ENCODE measurements around the gene NR1H2. TPM values are rescaled to one million over a fixed set of nuclear protein-coding genes. Genes with fewer than 3 reads are reported as not detected.
"Not testable (repeated sequence)": the region's sequence is repeated elsewhere in the genome, so short reads cannot be mapped to it uniquely, and the experiment has no call there.

NR1H2 gene
- total RNA-seq, 1 donor from 2014 or later, result 68.7 TPM

DNA sequence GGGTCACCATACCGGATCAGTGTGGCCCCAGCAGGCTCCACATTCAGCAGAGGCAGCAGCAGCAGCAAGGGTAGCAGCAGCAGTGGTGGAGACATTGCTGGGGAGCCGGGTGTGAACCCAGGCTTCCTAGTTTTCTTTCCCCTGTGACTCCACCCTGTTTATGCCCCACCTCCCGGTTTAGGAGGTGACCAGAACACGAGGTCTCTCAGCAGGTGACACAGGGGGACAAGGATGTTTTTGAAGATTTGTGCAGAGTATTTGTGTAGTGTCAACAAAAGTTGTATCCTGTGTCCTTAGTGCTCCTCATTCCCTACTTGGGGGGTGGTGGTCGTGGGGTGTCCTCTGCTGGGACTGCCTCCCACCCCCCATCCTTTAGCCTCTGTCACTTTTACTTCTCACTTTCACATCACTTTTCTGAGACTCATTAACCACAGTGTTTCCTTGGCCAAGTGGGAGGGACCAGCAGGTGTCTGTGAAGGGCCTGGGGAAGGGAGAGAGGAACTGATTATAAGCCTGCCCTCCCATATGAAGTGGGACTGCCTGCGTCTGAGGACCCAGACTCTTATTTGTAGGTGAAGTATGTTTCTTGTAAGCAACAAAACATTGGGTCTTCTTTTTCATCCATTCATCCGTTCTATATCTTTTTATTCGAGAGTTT is 31.5 kb upstream of the NR1H2 start:
- no peak for DNase-seq (ENCODE audit: low spot score)

DNA sequence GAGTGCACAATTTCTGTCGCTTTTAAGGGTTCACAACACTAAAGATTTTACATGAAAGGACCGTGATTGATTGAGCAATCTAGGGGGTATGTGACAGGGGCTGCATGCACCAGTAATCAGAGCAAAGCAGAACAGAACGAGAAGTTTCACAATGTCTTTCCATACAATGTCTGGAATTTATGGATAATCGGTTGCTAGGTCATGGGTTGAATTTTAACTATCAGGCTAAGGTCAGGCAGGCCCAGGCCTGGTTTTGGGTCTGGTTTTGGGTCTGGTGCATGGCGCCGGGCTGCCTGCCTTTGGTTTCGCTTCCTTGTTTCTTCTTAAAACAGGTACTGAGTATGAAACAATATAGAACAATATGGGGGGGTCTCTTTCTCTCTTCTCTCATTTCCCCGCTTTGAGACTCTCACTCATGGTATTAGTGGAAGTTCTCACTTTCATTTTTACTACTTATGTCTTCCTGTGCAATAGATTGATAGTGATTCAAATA is 29.1 kb upstream of the NR1H2 start:
- not testable (repeated sequence) for DNase-seq (ENCODE audit: low spot score)

DNA sequence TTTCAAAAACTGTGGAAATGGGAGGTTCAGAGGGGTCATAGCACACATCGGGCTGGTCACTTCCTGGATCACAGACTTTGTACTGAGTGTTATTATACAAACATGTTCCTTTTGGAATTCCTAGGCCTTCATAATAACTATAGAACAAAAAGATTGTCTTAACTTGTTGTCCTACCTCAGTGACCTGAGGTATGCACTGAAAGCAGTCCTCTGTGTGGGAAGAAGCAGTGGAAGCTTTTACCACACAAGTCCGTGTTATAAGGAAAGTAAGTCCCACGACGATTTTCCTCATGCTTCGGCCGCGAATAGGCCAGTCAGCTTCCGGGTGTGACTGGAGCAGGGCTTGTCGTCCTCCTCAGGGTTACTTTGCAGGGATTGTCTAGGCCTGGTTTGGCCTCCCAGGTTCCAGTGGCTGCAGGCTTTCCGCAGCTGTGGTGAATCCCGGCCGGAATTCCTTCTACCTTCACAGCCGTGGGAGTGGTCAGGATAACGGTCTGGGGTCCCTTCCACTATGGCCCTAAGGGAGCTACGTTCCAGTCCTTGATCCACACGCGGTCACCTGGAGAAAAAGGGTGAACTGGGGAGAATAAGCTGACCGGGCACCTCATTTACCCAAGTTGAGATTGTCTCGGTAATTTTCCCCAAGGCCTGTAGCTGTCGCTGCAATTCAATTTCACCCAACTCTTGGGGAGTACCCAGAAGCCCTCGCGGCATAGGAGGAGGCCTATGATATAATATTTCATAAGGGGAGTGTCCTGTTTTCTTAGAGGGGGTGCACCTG is 26.8 kb upstream of the NR1H2 start:
- no peak for DNase-seq (ENCODE audit: low spot score)

DNA sequence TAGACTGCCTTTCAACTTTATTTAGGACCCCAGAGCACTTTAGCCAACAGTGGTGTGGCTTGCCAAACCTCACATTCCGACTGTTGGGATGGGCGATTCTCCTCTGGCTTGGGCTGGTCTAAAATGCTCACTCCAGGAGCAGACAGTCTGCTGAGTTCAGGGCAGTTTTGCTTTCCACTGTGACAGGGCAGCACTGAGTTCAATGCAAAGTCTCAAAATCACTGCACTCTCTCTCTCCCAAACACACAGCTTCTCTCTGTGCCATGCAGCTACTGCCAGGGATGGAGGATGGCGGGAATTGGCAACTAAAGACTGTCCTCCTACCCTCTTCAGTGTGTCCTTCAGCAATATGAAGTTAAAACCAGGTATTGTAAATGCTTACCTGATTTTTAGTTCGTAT is 24.0 kb upstream of the NR1H2 start:
- DNase-seq (ENCODE audit: low spot score), result no peak

DNA sequence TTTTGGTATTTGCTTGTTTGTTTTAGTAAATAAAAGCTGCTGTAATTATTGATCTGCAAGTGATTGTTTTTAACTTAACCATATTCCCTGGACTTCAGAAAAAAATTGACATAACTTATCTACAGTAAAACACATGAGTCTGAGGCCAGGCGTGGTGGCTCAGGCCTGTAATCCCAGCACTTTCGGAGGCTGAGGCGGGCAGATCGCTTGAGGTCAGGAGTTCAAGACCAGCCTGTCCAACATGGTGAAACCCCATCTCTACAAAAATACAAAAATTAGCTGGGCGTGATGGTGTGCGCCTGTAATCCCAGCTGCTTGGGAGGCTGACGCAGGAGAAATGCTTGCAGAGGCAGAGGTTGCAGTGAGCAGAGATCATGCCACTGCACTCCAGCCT is 22.8 kb upstream of the NR1H2 start:
- DNase-seq (ENCODE audit: low spot score), result not testable (repeated sequence)

DNA sequence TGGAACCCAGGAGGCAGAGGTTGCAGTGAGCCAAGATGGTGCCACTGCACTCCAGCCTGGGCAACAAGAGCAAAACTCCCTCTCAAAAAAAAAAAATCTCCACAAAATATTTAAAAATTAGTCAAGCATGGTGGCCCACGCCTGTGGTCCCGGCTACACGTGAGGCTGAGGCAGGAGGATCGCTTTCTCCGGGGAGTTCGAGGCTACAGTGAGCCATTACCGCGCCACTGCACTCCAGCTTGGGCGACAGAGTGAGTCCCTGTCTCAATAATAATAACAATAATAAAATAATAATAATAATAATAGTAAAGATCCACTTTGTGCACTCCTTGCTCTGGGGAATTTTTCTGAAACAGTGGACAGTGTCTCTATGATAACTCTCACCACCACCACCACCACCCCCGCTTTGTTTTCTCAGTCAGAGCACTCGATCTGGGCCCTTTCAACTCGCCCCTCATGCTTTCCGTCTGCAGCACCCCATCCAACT is 19.5 kb upstream of the NR1H2 start:
- DNase-seq (ENCODE audit: low spot score), result no peak

DNA sequence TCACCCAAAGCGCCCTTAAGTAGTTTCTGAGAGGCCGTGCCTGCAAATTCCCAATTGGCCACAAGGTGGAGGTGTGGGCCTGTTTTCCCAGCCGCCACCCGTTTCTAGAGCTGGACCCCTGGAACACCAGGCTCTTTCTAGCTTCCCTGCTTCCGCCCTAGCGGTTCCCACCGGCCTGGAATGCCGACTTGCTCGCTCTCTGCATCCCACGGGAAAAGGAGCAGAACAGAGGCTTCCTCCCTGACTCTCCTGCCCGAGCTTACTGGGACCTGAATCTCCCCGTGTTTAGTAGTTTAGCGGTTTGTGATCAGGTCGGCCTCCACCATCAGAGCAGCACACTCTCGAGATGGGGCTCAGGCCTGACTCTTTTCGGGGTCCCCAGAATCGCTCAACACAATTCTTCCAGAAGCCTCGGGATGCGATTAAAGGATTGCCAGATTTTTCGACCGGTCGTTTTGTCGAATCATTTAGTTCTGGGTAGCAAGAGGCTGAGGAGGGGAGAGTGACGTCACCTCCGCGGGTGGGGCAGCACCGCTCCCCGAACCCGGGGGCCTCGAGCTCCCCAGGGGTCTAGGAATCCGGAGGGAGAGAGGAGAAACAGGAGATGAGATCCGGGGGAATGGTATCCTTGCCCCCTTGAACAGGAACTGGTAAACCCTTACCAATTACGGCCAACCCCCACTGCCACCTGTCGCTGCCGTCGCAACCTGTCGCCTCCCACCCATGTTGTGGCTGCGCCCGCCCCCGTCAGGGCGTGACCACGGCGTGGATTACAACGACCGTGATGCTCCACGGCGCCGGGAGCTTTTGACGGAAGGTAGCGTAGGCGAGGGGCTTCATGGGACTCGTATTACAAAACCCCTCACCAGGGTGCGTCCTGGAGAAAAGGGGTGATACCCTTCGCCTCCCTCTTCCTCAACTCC is 18.8 kb upstream of the NR1H2 start:
- DNase-seq (ENCODE audit: low spot score), result no peak

DNA sequence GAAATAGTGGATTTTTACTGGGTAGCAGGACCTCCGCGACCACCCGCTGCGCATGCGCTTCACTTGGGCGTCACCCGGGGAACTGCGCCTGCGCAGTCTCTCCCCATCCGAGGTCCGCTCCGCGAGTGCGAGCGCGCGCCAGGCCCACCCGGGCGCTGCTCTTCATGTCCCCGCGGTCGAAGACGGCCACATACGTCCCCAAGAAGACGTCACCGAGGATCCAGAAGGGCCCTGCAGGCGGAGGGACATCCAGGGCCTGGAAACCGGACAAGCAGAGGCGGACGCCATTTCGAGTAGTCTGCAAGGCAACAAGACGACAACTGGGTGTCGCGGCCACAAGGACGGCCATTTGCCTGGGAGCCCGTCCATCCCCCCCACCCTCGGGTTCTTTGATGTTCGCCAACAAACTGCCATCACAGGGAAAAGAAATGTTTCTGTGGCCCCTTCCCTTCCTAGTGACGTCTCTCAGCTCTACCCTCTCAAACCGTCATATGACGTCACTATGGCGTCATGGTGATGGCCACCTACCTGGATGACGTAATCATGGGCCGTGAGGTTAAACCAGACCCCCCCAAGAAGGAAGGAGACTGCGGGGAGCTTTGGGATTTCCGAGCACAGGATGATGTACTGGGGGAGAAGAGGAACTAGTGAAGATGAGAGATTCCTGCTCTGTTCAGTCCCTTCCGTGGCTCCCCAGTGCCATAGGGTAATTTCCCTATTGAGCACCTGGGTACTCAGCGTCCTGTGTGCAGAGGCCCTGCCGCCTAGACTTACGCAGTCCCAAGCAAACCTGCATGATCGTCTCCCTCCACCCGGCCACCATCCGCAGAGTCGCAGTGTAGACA is 17.6 kb upstream of the NR1H2 start:
- DNase-seq (ENCODE audit: low spot score), result no peak

DNA sequence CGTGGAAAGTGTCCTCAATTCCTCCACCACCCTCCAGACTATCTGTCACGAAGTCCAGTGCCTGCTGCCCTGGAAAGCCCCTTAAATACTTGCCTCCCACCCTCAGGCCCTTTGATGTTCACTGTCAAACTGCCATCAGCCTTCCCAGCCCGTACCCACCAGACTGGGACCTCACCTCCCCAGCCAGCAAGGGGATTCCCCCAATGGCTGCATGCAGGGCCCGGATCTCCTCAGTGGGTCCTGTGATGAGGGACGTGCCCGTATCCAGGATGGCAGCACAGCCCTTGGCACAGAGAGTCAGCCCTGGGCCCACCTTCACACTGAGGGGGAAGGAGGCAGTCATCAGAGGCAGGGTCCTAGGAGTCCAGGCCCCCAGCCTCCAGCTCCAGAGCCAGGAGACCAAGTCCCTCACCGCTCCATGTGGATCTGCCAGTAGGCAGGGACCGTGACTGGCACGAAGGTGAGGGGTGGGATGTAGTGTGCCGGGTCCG is 16.9 kb upstream of the NR1H2 start:
- no peak for DNase-seq (ENCODE audit: low spot score)

DNA sequence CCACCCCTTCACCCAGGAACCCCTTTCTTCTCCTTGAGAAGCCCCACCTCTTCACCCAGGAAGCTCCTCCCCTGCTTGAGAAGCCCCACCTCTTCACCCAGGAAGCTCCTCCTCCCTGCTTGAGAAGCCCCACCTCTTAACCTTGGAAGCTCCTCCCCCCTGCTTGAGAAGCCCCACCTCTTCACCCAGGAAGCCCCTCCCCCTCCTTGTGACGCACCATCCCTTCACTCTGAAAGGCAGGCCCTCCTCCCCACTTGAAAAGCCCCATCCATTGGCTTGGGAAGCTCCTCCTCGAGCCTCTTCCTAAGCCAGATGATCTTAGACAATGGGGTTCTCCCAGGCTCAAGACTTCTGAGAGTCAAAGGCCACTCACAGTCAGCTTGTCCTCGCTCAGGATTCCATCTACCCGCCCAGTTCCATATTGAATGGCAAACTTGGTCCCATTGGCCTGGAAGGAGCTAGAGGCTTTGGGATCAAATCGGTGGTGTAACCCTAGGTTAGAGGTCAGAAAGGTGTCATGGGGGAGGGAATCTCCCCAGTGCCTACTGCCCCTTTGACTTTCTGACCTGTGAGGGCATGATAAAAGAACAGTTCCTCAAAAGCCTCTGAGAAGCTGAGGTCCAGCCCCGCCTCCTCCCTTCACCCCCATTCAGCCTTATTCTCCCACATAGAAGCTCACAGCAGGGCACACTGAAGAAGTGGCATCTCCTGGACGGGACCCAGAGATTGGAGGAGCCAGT is 14.8 kb upstream of the NR1H2 start:
- no peak for DNase-seq (ENCODE audit: low spot score)

DNA sequence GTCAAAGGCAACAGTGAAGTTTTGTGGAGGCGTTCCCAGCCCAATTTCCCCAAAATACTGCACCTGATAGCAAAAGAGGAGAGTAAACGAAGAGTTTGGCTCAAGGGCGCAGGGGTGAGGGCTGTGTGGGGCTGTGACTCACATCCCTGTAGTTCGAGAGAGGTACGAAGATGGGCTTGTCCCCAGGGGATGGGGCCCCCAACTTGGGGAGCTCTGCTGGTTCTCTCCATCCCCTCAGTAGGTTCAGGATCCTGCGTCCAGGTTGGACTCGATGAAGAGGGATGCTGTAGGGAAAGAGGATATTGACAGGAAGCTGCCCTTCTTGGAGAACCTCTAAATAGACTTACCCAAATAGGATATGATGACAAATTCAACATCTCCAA is 14.2 kb upstream of the NR1H2 start:
- DNase-seq (ENCODE audit: low spot score), result no peak

DNA sequence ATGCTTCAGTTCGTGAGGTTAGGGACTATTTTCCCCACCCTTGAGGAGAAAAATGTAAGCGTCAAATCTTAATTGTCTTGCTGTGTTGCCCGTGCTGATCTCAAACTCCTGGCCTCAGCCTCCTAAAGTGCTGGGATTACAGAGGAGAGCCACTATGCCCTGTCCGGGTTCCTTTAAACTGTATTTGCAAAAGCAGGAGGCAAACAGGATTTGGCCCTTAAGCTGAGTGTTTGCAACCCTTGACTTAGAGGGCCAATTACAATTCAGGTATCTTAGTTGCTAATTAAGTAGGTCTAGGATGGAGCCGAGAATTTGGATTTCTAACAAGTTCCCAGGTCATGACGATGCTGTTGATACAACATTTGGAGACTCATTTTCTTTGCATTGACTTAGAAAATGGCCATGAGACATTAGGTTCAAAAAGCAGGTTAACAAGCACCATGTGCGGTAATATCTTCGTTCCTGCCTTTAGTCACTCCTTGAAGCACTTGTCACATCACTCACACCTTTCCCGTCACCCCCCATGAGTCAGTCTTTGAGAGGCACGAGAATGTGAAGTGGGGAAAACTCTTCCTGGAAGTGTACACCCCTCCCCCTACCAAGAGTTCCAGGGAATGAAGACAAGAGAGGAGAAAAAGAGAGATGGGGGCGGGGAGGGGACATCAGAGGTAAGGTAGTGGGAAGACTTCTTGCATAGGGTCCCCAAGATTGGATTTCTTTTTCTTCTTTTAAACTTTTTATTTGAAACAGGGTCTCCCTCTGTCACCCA is 13.4 kb upstream of the NR1H2 start:
- no peak for DNase-seq (ENCODE audit: low spot score)

DNA sequence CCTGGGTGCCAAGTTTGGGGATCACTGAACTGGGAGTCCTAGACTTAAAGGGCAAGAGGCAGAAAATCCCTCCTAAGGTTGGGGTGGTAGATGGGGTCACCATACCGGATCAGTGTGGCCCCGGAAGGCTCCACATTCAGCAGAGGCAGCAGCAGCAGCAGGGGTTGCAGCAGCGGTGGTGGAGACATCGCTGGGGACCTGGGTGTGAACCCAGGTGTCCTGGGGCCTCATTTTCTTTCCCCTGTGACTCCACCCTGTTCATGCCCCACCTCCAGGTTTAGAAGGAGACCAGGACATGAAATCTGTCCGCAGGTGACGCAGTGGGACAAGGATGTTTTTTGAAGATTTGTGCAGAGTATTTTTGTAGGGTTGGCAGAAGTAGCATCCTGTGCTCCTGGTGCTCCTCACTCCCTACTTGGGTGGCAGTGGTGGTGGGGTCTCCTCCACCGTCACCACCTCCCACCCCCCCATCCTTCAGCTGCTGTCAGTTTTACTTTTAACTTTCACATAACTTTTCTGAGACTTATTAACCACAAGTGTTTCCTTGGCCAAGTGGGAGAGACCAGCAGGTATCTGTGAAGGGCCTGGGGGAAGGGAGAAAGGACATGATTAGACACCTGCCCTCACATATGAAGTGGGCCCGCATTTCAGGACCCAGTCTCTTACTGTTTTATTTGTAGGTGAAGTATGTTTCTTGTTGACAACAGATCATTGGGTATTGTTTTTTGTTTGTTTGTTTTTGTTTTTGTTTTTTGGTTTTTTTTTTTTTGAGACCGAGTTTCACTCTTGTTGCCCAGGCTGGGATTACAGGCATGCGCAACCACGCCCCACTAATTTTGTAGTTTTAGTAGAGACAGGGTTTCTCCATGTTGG is 10.6 kb upstream of the NR1H2 start, which contains the start of gene NAPSA:
Gene NAPSA (minus strand): TSS at position 206 of the 873 bp plus-strand sequence. CDS start 18 bp downstream, at position 188.
- no peak for DNase-seq (ENCODE audit: low spot score)

DNA sequence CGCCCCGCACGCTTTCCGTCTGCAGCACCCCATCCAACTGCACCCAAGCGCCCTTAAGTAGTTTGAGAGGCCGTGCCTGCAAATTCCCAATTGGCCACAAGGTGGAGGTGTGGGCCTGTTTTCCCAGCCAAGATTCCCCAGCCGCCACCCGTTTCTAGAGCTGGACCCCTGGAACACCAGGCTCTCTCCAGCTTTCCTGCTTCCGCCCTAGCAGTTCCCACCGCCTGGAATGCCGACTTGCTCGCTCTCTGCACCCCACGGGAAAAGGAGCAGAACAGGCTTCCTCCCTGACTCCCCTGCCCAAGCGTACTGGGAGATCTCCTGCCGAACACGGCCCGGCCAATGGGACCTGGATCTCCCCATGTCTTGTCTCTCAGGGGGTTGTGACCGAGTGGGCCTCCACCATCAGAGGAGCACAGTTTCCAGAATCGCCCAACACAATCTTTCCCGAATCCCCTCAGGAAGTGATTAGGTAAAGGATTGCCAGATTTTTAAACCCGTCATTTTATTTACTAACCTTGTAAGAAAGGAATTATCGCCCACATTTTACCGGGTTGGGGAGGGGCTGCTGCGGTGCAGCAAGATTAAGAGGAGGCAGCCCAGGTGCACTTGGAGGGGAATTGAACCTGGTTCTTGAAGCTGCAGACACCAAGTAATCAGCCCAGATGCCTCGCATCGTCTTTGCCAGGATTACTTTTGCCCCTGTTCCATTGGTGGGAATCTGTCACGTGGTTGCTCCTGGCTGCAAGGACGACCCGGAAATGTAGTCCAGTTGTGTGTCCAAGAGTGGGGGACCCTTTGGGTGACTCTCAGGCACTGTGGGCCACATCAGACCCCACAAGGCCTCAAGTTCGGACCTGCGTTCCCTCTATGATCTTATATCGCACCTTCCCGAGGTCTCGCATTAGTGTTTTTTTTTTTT is 7.3 kb upstream of the NR1H2 start:
- no peak for DNase-seq (ENCODE audit: low spot score)

DNA sequence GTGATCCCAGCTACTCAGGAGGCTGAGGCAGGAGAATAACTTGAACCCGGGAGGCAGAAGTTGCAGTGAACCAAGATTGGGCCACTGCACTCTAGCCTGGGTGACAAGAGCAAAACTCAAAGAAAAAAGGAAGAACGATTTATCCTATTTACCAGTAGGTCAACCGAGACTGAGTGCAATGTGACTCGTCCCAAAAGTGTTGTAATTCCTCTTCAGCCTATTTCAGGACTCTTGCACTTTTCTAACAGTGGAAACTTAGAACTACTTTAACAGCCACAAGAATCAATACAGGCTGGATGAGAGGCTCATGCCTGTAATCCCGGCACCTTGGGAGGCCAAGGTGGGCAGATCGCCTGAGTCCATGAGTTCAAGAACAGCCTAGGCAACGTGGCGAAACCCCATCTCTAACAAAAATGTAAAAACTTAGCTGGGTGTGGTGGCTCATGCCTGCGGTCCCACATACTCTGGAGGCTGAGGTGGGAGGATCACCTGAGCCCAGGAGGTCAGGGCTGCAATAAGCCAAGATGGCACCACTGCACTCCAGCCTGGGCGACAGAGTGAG is 4.3 kb upstream of the NR1H2 start:
- no peak for DNase-seq (ENCODE audit: low spot score)

DNA sequence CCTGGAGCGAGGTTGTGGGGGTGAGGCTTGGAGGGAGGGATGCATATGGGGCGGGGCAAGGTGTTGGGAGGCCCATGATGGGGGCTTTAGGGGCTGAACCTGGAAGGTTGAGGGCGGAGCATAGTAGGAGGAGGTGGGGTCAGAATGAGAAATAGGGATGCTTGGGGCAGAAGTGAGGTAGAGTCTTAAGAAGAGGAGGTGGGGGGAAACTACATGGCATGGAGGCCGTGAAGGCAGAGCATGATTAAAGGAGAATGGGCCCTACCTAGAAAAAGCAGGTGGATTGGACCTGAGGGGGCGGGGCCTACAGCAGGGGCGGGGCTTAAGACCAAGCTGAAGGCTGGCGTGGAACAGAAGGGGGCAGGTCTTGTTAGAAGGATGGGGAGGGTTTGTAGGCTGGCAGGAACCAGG is 799 bp downstream of the NR1H2 start:
- no peak for DNase-seq (ENCODE audit: low spot score)
